H1 (cell line): ENCODE data around the gene TYW5. TPM values are rescaled to one million over a fixed set of nuclear protein-coding genes. Genes with fewer than 3 reads are reported as not detected.

ENCODE experiments used
- BCL11A ChIP-seq, 2 experiments: IDR thresholded peaks; one replicate each; pipeline ENCODE4 v1.6.1; 2011; ENCODE audit warnings: low read depth in 2 of 2, low read length in 2 of 2, mild to moderate bottlenecking in 2 of 2
- CEBPB ChIP-seq: IDR thresholded peaks from 2 replicates; pipeline ENCODE4 v1.6.1; 2012; ENCODE audit warnings: low read depth, low read length
- EZH2 ChIP-seq: fragments of 200-600 bp; sonication (generic); IDR thresholded peaks from 2 replicates; pipeline ENCODE4 v1.7.1; 2012; ENCODE audit warnings: low read depth, mild to moderate bottlenecking, moderate library complexity, low read length, inconsistent platforms; ENCODE audit not compliant: severe bottlenecking
- JUN ChIP-seq: IDR thresholded peaks from 2 replicates; pipeline ENCODE4 v1.6.1; 2011; ENCODE audit warnings: low read depth, mild to moderate bottlenecking, improper control_type of control experiment, low read length
- JUND ChIP-seq: IDR thresholded peaks from 2 replicates; pipeline ENCODE4 v1.6.1; 2011; ENCODE audit warnings: mild to moderate bottlenecking, improper control_type of control experiment, low read length
- POU5F1 ChIP-seq: IDR thresholded peaks from 2 replicates; pipeline ENCODE4 v1.6.1; 2011; ENCODE audit warnings: low read depth, mild to moderate bottlenecking, low read length, moderate library complexity
- RXRA ChIP-seq: IDR thresholded peaks from 2 replicates; pipeline ENCODE4 v1.6.1; 2011; ENCODE audit warnings: low read depth, mild to moderate bottlenecking, low read length, moderate library complexity; ENCODE audit not compliant: insufficient read depth
- TAF7 ChIP-seq: optimal IDR thresholded peaks from 2 replicates; pipeline ENCODE3; 2011; ENCODE audit warnings: low read depth, mild to moderate bottlenecking, inconsistent platforms, low read length, moderate library complexity, borderline replicate concordance
- polyA plus RNA-seq, 7 experiments: library from polyadenylated mRNA; depleted of rRNA in 3 of 7; stranded (reverse) in 5 of 7; unstranded in 2 of 7; fragments of >200 nt in 5 of 7; fragments of 200-250 nt in 2 of 7; gene quantifications; 1 replicate in 5 of 7; 2 replicates in 1 of 7; 4 replicates in 1 of 7; pipeline versions ENCODE4 v1.2.1 to v1.2.3, GENCODE V29; 2011 to 2013; ENCODE audit warnings: missing spikeins in 2 of 7, mixed read lengths in 2 of 7
- total RNA-seq: library from RNA; stranded (reverse); fragmentation: NEBNext Ultra II Directional; extraction: Animal tissue kit (Norgen Biotek cat#: 25700); gene quantifications from 2 replicates; pipeline ENCODE4 v1.2.1, GENCODE V29; 2021
- TF ChIP-seq, protein P1 (sequence below), 3 experiments: IDR thresholded peaks; 1 replicate in 2 of 3; 2 replicates in 1 of 3; pipeline versions ENCODE4 v1.5.1 to v1.6.1; 2011; ENCODE audit warnings: low read length in 3 of 3, mild to moderate bottlenecking in 3 of 3, inconsistent platforms in 2 of 3, low read depth in 1 of 3, moderate library complexity in 1 of 3; ENCODE audit not compliant: insufficient read depth in 1 of 3; ENCODE audit errors: control extremely low read depth in 1 of 3
- TF ChIP-seq, protein P2 (sequence below): IDR thresholded peaks from 2 replicates; pipeline ENCODE4 v1.6.1; 2011; ENCODE audit warnings: low read length, improper control_type of control experiment

The TYW5 gene
- total and polyA plus RNA-seq, 2 of the 8 experiments (the other 6 are each of a cell fraction or from before 2014, with no cell fraction given): 5.4 to 11.3 TPM

DNA sequence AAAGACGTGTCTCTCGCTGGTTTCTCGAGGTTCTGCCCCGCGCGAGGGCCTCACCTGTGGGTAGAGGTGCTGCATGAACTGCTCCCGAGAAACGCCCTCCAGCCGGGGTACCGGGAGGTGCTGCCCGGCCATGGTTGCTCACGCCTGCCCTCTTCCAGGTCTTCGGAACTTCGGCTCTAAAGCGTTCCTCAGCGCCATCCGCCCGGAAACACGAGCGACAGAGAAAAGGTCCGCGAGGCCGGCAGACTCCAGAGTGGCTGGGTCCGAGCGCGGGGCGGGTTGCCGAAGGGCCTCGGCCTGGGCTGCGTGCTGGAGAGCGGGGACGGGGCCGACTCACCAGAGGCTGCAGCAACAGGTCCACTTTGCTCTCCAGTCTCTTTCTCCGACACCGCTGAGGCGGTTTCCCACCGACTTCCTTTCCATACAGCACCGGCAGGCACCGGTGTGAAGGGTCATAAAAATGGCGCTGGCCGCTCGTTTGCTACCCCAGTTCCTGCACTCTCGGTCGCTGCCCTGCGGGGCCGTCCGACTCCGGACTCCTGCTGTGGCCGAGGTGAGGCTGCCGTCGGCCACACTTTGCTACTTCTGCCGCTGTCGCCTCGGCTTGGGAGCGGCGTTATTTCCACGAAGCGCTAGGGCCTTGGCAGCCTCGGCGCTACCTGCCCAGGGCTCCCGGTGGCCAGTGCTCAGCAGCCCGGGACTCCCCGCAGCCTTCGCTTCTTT, at the start of gene TYW5, which contains the start of gene MAIP1 (continued):
- TF ChIP-seq RXRA (no peak), CEBPB (no peak), JUND (0 out of 2 replicates have a peak, but pooled peaks have one; percentile 8), TAF7 (peak; percentile 97), JUN (no peak), EZH2 (no peak), POU5F1 (no peak), BCL11A (IDR thresholded peaks at IDR 0.05; ENCODE audit: low read depth in 2 of 2, low read length in 2 of 2) (no peak)
- TF ChIP-seq, protein P1, sequence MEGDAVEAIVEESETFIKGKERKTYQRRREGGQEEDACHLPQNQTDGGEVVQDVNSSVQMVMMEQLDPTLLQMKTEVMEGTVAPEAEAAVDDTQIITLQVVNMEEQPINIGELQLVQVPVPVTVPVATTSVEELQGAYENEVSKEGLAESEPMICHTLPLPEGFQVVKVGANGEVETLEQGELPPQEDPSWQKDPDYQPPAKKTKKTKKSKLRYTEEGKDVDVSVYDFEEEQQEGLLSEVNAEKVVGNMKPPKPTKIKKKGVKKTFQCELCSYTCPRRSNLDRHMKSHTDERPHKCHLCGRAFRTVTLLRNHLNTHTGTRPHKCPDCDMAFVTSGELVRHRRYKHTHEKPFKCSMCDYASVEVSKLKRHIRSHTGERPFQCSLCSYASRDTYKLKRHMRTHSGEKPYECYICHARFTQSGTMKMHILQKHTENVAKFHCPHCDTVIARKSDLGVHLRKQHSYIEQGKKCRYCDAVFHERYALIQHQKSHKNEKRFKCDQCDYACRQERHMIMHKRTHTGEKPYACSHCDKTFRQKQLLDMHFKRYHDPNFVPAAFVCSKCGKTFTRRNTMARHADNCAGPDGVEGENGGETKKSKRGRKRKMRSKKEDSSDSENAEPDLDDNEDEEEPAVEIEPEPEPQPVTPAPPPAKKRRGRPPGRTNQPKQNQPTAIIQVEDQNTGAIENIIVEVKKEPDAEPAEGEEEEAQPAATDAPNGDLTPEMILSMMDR (IDR thresholded peaks at IDR 0.05; ENCODE audit: control extremely low read depth in 1 of 3, insufficient read depth in 1 of 3, low read depth in 1 of 3, low read length in 3 of 3): peak in 2 of 3 experiments; percentile 16 to 18; a peak in 2 of 4 replicates
- TF ChIP-seq, protein P2, sequence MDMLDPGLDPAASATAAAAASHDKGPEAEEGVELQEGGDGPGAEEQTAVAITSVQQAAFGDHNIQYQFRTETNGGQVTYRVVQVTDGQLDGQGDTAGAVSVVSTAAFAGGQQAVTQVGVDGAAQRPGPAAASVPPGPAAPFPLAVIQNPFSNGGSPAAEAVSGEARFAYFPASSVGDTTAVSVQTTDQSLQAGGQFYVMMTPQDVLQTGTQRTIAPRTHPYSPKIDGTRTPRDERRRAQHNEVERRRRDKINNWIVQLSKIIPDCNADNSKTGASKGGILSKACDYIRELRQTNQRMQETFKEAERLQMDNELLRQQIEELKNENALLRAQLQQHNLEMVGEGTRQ: no peak
